Measurements from ENCODE around the gene ARL6IP4.
"Not testable (repeated sequence)": the region's sequence is repeated elsewhere in the genome, so short reads cannot be mapped to it uniquely, and the experiment has no call there.

The ARL6IP4 gene

DNA sequence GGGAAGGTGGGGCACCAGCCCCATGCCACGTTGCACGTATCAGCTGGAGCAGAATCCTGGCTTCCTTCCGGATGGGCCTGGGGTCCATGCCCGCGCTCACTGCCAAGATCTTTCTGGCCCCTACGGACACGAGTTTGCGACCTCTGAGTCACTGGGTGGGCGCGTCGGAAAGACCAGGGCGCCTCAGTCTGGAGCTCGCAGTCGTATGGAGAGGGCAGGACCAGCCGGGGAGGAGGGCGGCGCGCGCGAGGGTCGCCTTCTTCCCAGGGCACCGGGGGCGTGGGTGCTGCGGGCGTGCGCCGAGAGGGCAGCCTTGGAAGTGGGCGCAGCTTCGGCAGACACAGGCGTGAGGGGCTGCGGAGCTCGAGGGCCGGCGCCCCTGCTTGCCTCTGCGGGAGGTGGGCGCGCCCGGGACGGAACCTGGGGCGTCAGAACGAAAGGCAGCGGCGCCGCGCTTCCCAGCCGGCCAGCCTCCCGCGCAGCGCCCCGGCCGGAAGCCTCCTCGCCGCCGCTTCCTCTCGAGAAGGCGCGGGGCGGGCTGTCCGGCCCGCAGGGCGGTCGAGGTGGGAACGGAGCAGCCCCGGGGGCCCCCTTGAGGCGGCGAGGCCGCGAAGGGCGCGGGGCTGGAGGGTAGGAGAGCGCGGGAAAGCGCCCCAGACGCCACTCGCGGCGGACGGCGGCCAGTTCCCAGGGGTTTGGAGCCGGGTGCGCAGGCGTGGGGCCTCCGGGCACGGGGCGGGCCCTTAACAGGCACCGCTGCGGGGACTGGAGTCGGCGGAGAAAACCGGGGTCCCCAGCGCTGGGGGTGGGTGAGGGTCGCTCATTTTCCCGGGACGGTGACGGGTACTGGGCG, at the start of gene ARL6IP4:
TSS of gene ARL6IP4 (plus strand) at position 499 of the 853 bp plus-strand sequence. CDS start 459 bp downstream, outside the sequence.
- DNase-seq = peak; percentile 44 to 94 (median 67)
- intact Hi-C loops (cut with DNase I) = loop anchor here (5.0 kb wide), 2 partner anchors 172 to 252 kb away; partner anchors contain the start of genes MPHOSPH9, MTRFR and PITPNM2

DNA sequence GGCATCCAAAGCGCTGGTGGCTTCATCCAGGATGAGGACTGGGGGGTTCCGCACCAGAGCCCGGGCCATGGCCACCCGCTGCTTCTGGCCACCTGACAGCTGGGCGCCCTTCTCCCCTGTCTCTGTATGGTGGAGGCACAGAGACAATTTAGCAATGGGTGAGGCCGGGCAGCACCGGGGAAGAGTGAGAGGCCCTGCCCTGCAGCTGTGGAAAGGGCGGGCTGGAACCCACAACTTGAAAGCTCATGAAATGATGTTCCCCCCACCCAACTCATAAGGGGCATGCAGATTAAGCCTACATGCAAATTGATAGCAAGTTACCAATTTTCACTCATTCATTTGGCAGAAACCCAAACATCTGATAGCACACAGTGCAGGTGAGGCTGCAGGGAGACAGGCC, 48.3 kb upstream of the ARL6IP4 start:
- intact Hi-C loops (cut with DNase I) = no loop called here
- no peak for DNase-seq

DNA sequence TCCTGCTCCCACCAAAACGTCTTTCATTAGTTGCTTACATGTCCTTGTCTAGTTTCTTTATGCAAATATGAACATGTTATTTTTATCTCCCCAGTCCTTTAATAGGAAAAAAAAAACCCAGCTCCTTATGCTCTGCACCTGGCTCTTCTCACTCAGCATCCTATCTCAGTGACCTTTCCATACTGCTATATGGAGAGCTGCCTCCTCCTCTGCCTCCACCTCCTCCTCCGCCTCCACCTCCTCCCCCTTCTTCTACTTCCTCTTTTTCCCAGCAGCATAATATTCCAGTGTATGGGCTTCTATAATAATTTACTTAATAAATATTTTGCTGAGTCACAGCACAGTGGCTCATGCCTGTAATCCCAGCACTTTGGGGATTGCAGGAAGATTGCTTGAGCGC, 45.8 kb upstream of the ARL6IP4 start:
- intact Hi-C loops (cut with DNase I) = no loop called here
- DNase-seq = no peak

- DNase-seq = no peak
- intact Hi-C loops (cut with DNase I) = no loop called here
Observed at GRCh38 chr12:122935318-122935717, 45.2 kb upstream of the ARL6IP4 start.

DNA sequence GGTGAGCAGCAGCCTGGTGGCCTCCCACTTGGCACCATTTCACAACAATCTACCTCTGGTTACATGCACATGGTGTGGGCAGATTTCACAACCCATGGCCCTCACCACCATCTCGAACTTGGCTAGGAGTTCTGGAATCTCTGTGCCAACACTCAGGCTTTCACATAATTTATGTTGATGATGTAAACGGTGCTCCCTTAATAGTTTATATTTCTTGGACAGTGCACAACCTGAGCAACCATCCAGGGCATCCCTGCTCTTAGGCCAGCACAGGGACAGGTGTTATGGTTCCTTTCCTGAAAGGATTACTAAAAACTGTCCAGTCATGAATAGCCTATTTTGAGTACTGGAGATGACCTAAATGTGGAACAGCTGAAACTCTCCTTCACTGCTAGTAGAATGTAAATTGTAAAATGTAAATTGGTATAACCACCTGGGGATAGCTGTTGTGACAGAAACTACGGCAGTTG, 42.8 kb upstream of the ARL6IP4 start:
- intact Hi-C loops (cut with DNase I) = no loop called here
- no peak for DNase-seq

GRCh38 chr12:122939125-122939524, 41.4 kb upstream of the ARL6IP4 start:
- DNase-seq = no peak

DNA sequence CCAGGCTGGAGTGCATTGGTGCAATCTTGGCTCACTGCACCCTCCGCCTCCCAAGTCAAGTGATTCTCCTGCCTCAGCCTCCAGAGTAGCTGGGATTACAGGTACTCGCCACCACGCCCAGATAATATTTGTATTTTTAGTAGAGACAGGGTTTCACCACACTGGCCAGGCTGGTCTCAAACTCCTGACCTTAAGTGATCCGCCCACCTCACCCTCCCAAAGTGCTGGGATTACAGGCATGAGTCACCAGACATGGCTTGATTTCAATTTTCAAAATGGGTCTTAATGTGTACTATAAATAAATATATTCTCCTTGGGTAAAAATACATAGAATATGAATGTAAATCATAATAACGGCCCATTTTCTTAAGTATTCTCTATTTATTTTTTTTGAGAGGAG, 39.1 kb upstream of the ARL6IP4 start:
- intact Hi-C loops (cut with DNase I); DNase-seq: not testable (repeated sequence)

More at GRCh38 chr12:122939125-122939524, 41.4 kb upstream of the ARL6IP4 start:
- intact Hi-C loops (cut with DNase I) = no loop called here

DNA sequence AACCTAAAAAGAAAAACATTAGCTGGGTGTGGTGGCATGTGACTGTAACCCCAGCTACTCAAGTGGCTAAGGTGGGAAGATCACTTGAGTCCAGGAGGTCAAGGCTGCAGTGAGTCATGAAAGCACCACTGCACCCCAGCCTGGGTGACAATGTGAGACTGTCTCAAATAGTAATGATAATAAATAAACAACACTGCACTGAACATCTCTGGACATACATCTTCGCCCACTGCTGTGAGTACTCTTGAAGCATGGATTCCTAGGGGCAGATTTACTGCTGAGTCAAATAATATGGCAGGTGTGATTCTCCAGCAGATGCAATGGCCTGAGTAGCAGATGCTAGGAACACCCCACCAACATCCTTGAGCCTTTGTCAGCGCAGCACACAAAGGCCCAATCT, 37.8 kb upstream of the ARL6IP4 start:
- intact Hi-C loops (cut with DNase I) = no loop called here

DNA sequence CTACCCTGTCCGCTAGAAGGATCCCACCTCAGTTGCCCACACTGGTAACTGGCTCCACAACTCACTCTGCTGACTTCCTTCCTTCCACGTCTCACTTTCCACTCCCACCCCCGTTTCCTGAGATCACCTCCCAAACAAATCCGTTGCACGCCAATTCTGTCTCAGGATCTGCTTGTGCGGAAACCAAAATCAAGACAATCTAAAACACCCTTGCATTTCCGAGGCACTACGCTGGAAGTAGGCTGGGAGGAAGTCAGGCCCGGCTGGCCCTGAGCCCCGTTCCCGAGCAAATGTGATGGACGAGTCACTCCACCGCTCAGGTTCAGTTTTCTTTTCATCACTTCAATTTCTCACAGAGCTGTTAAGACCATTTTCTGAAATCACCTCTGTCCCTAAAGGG, 37.3 kb upstream of the ARL6IP4 start:
- intact Hi-C loops (cut with DNase I) = no loop called here
- no peak for DNase-seq

More for the DNA sequence above, 37.8 kb upstream of the ARL6IP4 start:
- no peak for DNase-seq

DNA sequence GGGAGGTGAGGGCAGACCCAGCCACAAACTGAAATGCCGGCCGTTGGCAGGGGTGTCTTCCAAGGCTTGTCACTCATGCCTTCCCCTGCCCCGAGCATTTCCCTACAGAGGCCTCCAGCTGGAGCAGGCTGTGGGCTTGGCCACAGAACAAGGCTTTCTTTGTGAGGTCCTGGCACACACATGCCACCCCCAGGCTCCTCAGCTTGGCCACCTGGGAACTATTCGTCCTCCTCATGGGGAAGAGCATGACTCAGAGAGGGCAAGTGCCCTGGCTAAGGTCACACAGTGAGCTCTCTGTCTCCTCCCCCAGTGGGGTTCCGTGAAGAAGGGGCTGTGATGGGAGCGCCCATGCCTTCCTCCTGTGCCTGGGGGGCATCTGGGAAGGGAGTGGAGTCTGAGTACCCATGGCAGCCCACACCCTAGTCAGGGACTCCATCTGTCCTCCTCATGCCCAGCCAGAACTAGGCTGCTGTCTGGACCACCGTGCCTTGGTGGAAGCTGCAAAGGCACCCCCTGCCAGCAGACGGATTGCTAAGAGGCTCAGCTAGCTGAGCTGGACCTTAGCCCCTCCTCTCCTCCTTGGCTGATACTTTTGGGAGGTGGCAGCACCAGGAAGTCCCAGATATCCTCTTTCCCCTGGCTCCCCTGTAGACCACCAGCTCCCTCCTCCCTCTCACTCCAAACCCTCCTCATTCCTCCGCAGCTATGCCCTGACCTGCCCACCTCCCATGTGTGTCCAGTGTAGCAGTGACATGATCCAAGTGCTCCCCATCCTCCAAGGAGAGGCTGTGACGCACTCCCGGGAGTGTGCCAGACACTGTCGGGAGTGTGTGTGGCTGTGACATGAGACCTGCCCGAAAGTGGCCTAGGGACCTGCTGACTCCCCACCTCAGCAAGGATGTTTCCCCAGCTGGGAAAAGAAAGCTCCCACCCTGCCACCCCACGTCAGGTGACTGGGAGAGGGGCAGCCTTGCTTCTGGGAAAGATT, 35.6 kb upstream of the ARL6IP4 start:
- intact Hi-C loops (cut with DNase I) = no loop called here
- DNase-seq = peak; percentile 58 to 96 (median 72)

DNA sequence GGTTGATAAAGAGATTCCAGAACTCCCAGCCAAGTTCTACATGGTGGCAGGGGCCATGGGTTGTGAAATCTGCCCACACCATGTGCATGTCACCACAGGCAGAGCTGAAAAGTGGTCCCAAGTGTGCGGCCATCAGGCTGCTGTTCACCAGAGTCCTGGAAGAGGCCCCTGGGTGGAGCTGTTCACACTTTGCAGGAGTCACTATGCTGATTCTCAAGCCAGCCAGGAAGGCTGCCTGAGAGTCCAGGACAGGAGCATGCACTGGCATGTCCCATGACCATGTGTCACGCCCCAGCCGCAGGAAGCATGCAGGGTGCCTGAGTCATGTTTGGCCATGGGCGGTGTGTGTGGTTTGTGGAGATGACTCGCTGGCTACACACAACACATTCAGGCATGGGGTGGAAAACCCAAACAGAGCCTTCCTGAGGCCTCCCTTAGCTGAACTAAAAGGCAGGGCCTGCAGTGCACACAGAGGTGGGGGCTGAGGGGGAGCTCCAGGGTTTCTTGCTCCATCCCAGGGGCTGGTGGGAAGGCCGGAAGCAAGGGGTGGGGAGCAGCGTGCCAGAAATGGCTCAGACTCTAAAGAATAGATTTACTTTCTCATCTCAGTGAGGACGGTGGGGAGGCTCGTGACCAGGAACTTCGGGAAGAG, 33.7 kb upstream of the ARL6IP4 start:
- intact Hi-C loops (cut with DNase I) = no loop called here
- DNase-seq = peak in 4 of 10 donors; percentile 30 to 90 (median 49)

DNA sequence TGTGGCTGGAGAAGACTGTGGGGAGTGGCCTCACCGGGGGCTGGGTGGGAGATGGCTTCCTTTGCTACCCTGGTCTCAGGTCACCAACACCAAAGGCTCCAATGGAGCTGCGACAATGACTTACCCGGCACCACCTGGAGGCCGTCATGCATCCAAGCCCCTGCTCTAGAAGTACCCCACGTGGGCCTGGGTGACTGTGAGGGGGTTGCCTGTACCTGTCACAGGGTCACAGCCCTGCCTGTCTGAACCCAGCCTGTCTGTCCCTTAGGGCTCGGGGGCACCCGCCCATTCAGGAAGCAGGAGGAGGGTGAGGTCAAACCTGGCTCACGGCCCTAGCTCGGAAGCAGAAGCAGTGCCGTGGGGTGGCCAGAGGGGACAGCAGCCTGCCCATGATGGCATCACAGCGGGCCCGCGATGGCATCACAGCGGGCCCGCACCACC, 33.1 kb upstream of the ARL6IP4 start:
- peak in 1 of 10 donors; percentile 87 for DNase-seq
- intact Hi-C loops (cut with DNase I) = no loop called here

DNA sequence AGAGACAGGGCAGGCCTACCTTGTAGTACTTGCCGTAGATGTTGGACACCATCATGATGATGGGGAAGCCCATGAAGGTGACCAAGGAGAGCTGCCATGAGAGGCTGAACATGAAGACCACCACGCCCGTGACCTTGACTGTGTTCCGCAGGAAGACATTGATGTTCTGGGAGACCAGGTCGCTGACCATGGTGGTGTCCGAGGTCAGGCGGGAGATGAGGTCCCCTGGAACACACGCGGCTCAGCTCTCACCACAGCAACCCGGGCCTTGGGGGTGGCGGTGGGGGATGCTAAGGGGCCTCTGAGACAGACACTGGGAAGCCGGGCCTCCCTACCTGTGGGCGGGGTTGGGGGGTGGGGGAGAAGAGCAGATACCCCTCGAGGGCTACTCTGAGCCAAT, 31.9 kb upstream of the ARL6IP4 start:
- intact Hi-C loops (cut with DNase I) = no loop called here

DNA sequence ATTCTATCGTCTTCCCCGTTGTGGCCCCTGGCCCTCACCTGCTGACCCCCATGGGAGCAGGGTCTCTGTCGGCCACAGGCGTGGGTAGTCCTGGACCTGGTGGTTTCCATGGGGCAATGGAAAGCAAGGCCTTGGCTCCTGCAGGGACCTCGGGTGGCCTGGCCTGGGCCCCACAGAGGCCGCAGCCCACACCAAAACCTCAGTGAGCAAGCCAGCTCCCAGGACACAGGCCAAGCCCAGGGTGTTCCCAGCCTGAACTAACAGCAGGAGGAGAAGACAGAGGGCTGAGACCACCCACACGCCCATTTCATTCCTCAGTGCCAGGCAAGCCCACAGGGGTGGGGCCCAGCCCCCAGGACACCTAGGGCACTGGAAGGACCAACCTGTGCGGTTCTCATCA, 31.1 kb upstream of the ARL6IP4 start:
- intact Hi-C loops (cut with DNase I) = no loop called here
- no peak for DNase-seq

More for the DNA sequence above, 31.9 kb upstream of the ARL6IP4 start:
- no peak for DNase-seq

GRCh38 chr12:122949816-122950675, 30.4 kb upstream of the ARL6IP4 start:
- no peak for DNase-seq
- intact Hi-C loops (cut with DNase I) = loop anchor here (5.0 kb wide), 2 partner anchors 68 to 88 kb away; no protein-coding TSS in a partner anchor

DNA sequence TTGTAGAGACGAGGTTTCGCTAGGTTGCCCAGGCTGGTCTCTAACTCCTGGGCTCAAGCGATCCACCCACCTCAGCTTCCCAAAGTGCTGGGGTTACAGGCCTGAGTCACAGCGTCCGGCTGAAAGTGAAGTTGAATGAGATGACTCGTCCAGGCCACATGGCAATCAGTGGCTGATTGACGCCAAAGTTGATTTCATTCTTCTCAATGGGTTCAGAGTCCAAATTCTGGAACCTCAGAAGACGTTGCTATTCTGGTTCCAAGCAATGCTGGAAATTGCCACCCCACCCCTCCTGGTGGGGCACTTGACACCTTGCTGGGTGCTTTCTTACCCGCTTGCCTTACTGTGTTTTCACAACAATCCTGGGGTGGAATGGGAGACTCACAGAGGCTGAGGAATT, 29.1 kb upstream of the ARL6IP4 start:
- DNase-seq = no peak
- intact Hi-C loops (cut with DNase I) = loop anchor here (5.0 kb wide), 2 partner anchors 69 to 89 kb away; no protein-coding TSS in a partner anchor

DNA sequence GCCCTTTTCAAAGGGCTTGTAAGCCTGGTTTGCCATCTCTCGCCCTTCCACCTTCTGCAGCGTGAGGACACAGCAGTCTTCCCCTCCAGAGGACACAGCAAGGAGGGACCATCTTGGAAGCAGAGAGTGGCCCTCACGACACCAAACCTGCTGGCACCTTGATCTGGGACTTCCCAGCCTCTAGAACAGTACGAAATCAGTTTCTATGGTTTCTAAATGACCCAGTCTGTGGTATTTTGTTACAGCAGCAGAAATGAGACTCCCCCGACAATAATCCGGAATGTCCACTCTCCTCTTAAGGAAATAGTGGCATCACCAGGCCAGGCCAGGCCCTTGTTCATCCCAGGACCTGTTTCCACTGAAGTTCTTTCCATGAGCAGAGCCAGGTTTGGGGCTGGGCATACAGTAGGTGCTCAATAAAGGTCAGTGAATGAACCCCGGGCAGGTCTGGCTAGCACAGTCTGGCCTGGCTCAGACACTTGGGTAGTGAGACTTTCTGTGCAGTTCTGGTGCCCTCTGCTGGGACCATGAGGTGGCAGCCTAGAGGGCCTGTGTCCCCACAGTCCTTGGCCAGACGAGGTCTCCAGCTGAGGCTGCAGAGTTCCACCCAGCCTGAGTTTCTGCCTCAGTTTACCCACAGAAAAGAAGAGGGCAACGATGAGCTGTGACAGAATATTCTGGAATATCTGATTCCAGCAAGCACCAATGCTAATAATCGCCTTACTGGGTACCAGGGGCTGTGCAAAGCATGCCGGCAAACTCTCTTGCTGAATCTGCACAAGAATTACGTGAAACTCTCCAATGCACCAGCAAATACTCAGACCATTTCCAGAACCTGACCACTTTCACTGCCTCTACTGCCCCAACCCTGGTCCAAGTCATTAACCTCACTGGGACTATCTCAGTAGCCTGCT, 28.2 kb upstream of the ARL6IP4 start:
- intact Hi-C loops (cut with DNase I) = loop anchor here (2.0 to 5.0 kb wide), 3 partner anchors 70 to 157 kb away; no protein-coding TSS in a partner anchor
- peak; percentile 59 to 96 (median 82) for DNase-seq

DNA sequence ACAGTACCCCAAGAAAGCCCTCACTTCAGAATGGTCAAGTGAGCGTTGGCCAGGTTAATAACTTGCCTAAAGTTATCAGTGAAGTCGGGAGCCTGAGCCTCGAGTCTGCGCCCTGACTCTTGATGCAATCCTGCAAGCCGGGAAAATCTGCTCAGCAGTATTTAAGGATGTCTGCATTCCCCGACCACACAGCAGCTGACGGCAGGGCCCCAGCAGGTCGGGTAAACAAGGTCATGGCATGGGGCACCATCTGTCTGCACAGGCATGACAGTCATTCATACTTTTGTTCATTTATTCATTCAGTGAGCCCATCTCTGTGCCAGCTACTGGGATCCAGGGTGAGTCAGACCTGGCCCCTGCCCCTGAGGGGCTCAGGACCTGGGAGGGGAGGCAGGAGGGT, 25.3 kb upstream of the ARL6IP4 start:
- DNase-seq = no peak
- intact Hi-C loops (cut with DNase I) = no loop called here

All from posterior cingulate gyrus (tissue), 11 donors.